Activated gamma-delta T cell (primary cell): ENCODE results near the gene PARP6.

ENCODE experiments used
- DNase-seq: peaks from one replicate; lab custom pipeline; 2025; lab: John Stamatoyannopoulos, UW

Gene PARP6

DNA sequence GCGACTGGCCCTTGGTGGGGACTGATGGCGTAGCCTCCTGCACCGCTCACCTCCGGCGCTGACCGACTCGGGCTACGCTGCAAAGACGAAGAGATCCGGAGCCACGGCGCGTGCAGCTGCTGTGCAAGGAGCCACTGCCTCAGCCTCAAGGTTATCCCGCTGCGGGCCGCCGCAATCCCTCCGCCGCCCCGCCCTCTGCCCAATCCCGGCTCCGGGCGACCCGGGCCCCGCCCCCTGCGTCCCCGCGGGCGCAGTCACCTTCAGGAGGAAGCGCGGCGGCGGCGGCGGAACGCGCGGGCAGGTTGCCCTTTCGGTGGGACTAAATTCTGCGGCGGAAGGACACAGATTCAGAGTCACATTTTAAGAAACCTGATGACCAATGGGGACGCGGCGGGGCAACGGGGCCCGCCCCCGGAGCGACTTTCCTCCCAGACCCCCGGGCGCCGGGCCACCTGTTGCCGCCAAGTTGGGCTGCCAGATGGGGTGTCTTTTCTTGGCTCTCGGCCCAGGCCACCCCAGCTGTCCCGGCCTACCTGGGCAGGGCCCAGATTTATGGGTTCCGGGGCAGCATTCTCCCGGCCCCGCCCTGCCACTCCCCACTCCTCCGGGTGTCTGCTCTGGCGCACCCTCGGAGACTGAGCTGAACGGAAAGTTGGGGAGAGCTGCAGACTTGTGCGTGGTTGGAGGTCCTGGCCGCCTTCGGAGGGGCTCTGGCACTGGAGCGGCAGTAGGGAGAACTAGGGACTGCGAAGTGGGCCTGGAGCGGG lies 41.1 kb downstream of the PARP6 start, which contains the start of gene PKM:
TSS of gene PKM (minus strand) at position 125 of the 767 bp plus-strand sequence. CDS start 12,093 bp downstream, outside the sequence.
- peak; percentile 84 for DNase-seq

GRCh38 chr15:72230197-72231065 lies 41.9 kb downstream of the PARP6 start:
- DNase-seq: peak; percentile 45

GRCh38 chr15:72229947-72230196 lies 42.5 kb downstream of the PARP6 start:
- no peak for DNase-seq

- no peak for DNase-seq
Observed at GRCh38 chr15:72229076-72229946, 43.0 kb downstream of the PARP6 start.

- DNase-seq: no peak
Observed at GRCh38 chr15:72227720-72228119, 44.6 kb downstream of the PARP6 start.

- no peak for DNase-seq
Observed at GRCh38 chr15:72227192-72227586, 45.2 kb downstream of the PARP6 start.

DNA sequence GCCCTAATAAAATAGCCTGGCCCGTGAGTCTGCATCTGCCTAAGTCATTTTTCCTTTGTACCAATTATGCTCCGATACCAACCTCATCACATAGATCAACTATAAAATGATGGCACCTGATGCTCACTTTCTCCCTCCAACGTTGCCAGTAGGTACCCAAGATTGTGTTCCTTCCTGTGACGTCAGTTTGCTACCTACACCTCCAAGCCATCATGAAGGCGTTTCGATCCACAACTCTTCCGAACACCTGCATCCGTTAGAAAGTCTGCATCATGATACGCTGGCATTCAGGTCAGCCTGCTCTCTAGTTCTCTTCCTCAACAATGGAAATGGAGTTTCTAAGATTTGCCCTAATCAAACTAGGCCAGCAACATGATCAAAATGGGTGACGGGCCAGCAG lies 49.1 kb downstream of the PARP6 start:
- no peak for DNase-seq

DNA sequence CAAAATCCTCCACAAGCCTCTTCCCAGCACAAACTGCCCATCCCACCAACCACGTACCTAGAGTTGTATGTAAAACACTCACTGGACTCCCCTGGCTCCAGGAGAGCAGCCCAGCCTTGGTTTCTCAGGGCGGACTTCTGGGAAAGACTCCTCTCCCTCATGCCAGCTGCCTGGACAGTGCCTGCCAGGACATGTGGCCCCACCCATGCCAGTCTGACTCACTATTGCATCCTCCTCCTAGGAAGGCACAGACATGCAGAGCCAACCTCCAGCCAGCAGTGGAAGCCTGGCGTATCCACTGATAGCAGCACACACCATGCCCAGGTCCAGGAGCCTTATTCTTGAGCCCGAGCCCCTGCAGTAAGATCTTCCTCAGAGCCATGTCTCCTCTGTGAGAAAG lies 50.0 kb downstream of the PARP6 start:
- no peak for DNase-seq

DNA sequence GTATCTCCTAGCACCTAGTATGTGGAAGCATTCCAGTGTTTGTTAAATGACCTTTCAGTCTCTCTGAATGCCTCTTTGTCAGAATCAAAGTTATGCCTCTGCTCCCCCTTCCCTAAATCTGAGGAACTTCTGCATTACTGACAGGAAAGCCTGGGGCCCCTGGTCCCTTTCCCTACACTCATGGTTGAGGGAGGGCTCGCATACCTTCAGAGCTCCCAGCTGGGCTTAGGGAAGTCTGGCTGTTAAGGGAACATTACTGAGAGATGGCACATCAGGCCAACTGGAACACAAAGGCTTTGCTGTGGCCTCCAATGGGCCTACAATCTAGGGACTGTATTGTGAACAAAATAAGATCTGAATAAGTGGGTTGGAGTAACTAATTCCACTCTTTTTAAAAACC lies 51.7 kb downstream of the PARP6 start:
- no peak for DNase-seq

DNA sequence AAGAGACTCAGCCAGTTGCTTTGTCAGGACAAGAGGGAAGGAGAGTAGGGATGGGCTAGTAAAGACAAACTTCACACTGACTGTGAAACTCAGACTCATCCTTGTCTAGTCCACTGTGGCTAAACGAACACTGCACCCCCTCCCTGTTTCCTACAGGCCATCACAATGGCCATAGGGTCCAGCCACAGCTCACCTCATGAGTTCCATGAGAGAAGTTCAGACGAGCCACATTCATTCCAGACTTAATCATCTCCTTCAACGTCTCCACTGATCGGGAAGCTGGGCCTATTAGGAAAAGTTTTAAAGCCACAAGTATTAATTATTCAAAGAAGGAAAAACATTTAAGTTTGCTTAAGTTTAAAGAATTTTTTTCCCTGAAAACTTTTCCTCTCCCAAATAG lies 55.1 kb downstream of the PARP6 start:
- DNase-seq: no peak

DNA sequence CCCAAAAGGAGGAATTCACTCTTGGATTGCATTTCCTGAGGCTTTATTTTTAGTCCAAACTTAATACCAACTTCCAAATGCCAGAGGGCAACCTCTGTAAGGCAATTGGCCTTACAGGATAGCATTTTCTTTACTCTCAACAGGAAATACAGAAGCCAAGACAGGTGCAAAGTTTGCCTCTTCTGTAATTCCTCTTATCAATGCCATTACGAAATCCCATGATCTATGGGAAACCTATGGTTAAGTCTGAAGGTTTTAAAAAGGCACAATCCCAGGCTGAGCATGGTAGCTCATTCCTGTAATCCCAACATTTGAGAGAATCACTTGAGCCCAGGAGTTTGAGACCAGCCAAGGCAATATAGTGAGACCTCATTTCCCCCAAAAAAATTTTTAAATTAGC lies 56.3 kb downstream of the PARP6 start:
- no peak for DNase-seq

DNA sequence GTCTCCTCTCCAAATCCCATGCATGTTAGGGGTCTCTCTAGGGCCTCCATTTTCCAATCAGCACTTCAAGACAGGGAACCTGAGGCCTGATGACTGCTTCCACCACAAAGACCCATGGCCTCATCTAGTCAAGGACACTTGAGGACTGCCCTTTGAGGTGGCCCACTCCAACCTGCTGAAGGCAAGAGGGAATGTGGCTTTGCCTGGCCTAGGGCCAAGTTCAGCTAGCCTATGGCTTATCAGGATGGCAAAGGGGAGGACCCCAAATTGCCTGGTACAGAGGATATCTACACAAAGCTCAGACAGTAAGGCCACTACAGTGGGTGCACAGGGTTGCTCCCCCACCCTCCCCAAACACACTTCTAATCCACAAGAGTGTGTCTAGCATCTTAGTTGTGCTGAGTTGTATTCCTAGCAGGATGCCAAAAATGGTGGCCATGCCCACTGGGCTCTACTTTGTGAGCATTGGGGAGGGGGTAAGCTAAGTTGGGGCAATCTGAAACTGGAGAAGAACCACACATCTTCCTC lies 64.7 kb downstream of the PARP6 start:
- DNase-seq: no peak

- no peak for DNase-seq
Observed at GRCh38 chr15:72206677-72207000, 65.7 kb downstream of the PARP6 start.

DNA sequence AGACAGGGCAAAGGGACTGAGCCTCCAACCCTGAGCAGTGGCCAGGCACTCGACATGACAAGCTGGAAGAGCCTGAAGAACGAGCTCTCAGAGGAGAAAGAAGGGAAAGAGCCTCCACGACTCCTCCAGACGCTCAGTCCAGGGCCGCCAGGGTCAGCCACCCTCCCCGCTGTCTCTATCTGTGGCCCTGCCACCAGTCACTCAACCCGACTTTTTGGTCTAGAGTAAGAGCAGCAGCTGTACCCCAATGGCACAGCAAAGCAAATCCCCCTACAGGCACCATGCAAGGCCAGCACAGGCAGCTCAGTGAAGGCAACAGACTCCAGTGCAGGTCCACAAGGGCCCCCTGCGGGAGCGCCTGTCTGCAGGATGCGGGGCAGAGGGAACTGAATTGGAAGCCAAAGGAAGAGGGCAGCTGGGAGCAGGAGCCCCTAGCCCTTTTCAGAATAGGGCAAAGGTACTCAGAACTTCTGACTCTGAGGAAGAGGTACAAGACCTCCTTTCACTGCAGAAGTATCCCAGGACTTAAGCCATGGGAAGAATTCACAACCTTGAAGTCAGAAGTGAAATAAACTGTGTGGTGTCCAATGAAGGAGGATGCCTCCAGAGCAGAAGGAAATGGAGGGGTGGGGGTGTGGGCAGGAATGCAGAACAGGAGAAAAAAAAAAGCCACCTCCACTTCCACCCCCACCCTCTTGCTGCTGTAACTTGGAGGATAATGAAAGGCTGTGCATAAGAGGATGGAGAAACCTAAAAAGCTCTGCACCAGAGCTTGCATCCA lies 66.3 kb downstream of the PARP6 start:
- DNase-seq: no peak

- DNase-seq: no peak
Observed at GRCh38 chr15:72205273-72205672, 67.1 kb downstream of the PARP6 start.

DNA sequence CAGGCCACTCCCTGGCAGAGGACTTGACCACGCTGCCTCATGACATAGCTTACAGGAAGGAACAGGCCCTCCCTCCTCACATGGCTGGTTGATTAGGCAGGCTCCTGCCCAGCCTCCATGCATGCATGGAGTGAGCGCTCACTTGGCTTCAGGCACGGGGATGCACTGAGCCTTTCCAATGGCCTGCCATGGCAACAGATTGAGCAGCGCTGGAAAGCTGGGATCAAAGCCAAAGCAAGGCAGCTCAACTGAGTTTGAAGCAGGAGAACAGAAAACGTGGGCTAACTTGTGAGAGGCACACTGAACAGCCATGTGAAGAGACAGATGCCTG lies 68.9 kb downstream of the PARP6 start:
- DNase-seq: no peak

DNA sequence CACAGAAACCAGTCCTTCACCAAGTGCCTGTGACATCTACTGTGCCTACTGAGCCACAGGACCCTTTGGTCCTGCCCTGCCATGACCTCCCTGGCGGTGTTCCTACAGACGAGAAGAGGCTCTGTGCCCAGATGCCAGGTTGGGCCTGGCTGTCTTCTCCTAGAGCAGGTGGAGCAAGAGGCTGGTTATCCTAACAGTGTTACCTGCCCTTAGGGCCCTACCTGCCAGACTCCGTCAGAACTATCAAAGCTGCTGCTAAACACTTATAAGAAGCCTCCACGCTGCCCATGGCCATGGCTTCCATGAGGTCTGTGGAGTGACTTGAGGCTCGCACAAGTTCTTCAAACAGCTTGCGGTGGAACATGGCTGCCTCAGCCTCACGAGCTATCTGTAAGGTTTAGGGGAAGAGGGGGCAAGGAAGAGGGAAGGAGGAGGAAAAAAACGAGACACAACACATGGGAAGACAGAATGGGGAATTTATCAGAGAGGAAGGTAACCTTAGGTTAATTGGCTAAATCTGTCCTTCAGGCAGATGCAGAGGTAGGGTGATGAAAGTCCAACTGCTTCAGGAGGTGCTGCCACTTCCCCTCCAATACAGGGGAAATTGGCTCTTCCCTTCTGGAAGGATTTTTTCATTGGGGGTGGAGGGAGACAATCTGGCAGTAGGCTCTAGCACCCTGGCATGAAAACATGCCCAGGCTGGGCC lies 69.4 kb downstream of the PARP6 start:
- no peak for DNase-seq

DNA sequence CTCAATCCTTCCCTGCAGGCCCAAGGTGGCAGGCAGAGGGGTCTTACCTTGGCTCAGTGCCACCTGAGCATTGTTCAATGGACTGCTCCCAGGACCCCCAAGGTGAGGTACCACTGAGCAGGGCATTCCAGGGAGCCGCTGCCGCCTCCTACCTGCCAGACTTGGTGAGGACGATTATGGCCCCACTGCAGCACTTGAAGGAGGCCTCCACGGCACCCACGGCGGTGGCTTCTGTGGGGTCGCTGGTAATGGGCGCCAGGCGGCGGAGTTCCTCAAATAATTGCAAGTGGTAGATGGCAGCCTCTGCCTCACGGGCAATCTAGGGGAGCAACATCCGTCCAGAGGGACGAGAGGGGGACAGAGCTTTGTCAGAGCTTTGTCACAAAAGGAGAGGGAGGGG lies 70.1 kb downstream of the PARP6 start:
- DNase-seq: no peak

DNA sequence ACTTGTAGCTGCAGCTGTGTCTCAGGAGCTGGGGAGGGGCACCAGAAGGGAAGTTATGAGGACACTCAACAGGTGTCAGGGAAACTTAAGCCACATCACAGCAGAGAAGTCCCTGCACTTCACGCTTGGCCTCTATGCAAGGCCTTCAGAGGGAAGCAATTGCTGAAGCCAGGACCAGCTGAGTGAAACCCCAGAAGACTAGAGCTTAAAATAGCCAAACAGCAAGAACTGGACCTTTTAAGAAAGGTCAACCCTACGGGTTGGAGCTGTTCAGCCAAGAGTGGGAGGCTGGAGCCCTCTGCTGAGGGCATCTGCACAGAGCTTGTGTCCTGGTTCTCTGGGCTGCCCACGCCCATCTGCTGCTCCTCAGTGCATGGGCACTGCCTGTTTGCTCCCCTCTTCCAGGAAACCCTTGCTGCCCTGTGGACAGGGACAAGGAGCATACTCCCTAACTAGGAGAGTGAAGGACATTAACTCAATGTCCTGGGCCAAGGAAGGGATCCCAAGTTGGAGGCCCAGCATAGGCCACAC lies 70.9 kb downstream of the PARP6 start:
- no peak for DNase-seq

- DNase-seq: no peak
Observed at GRCh38 chr15:72200395-72201237, 71.7 kb downstream of the PARP6 start.
